GM21825 (cell line): ENCODE results near the gene HAAO.
"Not testable (repeated sequence)": the region's sequence is repeated elsewhere in the genome, so short reads cannot be mapped to it uniquely, and the experiment has no call there.

ENCODE experiments used
- ATAC-seq: cut with Tn5 transposase; IDR thresholded peaks from one replicate; pipeline ENCODE4 v1.9.1; 2021; ENCODE audit warnings: mild to moderate bottlenecking, moderate library complexity; ENCODE audit not compliant: unreplicated experiment

Gene HAAO

GRCh38 chr2:42792583-42793333 lies at the start of gene HAAO:
Gene HAAO, minus strand, starts transcription at chr2:42792583. Its CDS starts 47 bp downstream, at chr2:42792536.
- peak; percentile 28 for ATAC-seq

DNA sequence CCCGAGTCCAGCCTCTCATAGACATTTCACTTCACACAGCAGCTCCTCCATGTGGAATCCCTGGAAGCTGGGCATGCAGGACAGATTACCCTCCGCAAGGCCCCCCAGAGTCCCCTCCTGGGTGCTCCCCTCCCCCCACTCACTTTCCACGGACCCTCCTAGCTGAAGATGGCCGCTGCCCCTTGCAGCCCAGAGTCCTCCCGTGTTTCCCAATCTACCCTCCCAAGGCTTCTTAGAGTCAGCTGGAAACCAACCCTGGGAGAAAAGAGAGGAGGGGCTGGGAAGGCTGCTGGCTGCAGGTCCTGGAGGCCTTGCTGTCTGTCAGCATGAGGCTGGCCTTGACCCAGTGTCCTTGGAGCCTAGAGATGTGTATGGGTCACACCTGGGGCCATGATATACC lies 49.0 kb upstream of the HAAO start:
- ATAC-seq: no peak

DNA sequence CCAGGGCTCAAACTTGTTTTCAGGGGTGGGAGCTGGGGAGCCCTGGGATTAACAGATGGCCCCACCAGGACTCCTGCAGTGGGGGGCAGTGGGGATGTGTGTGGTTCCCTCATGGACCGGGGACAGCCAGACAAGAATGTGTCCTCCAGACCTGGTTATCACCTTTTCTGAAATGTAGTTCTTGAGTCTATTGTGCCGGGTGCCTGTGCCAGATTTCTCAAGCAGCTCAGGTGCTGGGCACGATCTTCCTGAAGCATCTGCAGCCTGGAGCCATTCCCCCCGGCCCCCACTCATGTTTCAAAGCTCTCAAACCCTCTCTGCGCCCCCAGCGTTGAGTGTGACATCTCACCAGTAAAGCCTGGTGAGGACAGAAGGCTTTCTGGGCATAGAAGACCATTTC lies 48.4 kb upstream of the HAAO start:
- no peak for ATAC-seq

DNA sequence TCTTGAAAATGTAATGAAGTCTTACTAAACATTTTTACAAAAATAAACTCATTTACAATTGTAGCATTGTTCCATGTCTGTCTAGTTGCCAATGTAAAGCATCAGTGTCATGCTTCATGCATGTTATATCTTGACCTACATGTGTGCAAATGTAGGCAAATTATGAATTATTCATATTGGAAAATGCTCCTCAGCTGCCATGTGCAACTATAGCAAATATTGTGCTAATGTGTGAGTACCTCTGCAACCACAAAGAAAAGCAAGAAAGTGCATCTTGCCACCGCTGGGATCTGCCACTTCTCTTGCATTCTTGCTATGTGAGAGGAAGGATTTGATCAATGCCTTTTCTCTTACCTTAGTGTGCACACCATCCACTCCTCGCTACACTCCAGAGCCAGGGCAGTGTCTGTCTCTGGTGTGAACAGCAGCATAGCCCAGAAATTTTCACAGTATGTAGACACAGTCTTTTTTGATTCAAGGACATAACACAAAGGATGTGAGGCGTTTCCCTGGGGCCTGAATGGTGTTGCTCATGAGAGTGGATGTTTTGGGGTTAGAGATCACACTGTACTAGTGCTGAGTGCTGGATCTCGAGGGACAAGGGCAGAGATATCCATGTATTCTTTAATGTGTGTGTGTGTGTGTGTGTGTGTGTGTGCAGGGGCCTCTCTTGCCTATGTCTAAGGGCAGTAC lies 47.6 kb upstream of the HAAO start:
- ATAC-seq: no peak

DNA sequence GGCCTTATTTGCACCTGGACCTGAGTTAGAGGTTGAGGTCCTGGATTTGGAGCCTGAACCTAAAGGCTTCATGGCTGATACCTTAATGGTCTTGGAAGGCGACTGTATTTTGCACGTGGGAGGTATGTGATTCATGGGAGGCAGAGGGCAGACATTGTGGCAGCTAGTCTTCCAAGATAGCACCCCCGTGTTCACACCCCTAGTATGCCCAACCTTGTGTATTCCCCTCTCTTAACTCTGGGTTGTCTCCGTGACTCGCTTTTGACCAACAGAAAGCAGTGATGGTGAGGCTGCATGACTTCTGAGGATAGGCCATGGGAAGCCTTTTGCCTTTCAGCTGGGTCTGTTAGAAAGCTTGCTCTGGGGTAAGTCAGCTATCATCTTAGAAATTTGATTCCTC lies 45.8 kb upstream of the HAAO start:
- ATAC-seq: no peak

DNA sequence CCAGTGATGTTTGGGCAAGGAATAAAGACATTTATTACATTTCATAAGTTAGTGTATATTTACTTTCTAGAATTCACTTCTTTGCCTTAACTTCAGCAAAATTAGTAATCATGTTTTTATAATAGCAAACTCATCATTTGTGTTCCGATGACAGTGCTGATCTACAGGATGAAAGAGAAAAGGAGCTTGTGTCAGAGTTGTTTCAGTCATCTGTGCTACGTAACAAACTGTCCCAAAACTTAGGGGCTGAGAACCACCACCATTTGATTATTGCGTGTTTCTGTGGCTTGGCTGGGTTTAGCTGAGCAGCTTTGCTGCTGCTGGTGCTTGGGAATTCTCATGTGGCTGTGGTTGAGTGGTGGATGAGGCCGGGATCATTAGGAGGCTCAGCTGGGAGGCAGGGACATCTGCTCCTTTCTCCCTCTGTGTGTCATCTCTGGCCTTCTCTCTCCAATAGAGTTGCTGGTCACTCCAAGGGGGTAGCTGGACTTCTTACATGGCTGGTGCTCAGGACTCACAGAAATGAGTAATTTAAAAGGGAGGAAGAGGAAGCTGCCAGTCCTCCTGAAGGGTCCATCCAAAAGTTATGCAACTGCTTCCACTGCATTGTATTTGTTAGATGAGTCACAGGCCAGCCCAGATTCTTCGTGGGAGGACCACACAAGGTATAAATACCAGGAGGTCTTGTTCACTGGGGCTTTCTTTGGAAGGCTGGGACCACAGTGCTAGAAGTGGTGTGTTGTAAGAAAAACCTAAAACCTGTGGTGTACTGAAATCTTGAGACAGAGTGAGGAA lies 43.4 kb upstream of the HAAO start:
- no peak for ATAC-seq

GRCh38 chr2:42834161-42834560 lies 41.8 kb upstream of the HAAO start:
- ATAC-seq: no peak

DNA sequence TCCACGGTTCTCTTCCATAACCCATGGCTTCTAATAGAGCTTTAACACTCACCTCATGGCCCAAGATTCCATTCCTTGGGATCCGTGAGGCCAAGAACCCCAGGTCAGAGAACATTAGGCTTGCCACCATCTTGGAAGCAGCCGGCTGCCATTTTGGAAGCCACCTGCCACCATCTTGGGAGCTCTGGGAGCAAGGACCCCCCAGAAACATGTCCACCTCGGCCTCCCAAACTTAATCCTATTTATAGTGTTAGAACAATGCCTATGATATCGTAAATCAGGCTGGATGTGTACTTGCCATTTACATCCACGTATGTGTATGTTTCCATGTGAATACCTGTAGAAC lies 39.9 kb upstream of the HAAO start:
- ATAC-seq: no peak

DNA sequence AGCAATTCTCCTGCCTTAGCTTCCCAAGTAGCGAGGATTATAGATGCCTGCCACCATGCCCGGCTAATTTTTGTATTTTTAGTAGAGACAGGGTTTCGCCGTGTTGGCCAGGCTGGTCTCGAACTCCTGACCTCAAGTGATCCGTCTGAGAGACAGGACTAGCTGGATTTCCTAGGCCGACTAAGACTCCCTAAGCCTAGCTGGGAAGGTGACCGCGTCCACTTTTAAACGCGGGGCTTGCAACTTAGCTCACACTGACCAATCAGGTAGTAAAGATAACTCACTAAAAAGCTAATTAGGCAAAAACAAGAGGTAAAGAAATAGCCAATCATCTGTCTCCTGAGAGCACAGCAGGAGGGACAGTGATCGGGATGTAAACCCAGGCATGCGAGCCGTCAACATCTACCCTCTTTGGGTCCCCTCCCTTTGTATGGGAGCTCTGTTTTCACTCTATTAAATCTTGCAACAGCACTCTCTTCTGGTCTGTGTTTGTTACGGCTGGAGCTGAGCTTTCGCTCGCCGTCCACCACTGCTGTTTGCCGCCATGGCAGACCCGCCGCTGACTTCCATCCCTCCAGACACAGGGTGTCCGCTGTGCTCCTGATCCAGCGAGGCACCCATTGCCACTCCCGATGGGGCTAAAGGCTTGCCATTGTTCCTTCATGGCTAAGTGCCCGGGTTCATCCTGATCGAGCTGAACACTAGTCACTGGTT lies 39.3 kb upstream of the HAAO start:
- ATAC-seq: not testable (repeated sequence)

- no peak for ATAC-seq
Measured at GRCh38 chr2:42830922-42831574, 38.7 kb upstream of the HAAO start.

DNA sequence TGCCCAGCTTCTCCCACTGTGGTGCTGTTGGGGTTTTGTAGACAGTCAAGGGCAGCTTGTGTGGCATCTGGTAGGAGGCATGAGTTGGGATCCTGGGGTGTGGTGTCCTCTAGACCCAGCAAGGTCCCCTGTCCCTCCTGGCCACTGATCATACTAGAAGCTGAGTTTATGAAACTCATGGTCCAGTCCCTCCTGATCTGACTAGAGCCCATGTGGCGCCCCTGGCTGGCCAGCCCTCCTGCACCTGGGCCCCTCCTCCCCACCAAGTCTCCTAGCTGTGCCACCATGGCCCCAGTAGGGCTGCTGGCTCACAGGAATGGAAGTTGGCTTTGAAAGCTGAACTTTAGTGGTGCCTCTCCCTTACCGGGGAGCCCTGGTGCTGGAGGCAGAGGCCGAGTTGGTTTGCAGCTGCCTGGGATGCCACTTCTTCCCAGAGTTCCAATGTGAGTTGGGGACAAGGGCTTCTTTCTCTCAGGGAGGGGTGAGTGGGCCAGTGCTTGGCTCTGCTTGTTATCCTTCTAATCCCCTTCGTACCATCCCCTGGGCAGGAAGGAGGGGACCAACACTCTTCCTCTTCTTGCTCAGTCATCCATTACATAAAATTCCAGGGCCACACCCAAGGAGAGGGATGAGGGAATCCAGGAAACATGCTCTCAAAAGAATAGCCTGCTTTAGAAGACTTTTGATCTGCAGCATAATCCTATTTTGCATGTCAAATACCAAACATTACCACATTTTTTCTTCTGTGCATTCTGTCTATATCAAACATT lies 37.5 kb upstream of the HAAO start:
- no peak for ATAC-seq

DNA sequence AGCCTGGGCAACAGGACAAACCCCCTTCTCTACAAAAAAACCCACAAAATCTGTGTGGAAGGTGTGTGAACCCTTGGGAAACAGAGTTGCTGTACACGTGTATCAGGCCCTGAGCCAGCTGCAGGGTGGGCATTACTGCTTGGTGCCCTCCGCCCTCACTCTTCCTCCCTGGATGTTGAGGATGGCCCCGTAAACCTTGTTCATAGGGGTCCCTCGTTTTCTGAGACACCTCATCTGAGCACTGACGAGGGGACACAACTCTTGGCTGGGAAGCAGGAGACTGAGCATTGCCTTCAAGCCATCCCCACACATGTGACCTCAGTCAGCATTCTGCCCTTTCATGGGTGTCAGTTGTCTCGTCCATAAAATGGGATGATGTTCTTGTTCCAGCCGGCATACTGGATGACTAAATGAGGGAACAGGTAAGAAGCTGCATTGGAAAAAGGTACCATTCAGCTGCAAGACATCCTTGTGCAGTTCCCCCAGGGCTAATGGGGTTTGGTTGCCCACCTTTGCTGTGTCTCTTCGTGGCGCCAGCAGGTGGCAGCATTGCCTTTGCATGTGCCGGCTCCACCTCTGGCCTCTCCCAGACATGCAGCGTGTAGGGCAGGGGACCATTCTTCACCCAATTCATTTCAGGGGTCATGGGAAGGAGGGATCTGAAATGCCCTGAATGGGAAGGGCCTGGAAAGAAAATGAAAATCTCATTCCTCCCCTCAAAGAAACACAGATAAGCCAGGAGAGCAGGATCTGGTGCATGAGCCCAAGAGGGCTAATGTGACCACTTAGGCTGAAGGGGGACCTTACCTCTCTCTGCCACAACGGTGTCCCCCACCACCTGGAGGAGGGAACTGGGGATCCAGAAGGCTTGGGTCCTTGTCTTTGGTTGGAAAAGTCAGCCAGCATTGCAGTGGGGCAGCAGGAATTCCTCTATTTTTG lies 36.4 kb upstream of the HAAO start:
- peak; percentile 88 for ATAC-seq

DNA sequence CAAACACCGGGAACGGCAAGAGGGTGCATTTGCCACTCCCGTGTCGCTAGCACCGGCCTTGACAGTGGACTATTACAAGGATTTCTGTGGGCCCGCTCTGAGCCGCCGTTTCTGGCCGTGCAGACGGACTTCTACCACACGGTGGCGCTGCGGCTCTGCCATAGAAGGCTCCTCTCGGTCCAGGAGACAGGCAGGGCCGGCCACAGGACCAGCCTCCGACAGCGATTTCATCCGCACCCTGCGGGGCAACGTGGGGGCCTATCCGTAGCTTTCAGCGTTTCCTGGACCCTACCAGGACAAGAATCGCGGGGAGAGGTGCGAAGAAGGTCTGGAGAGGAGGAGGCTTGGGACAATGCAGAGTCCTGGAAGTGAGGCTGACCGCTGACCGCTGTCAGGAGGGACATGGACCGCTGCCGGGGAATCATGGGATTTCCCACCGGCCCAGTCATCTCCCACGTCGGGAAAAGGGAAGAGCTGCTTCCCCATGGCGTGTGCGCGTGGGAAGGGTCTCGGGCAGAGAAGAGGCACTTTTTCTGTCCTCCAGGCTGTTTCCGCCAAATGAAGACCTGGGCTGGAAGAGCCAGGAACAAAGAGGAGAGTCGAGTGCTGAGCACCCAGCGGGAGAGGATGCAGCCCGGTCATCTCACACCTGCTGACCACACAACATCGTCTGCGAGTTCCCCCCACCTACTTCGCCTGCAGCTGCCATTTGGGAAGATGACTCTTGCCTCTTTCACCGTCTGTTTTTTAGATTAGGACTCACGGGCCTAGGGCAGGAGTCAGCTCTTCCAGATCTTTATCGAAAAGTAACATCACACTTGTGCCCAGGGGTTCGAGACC lies 35.5 kb upstream of the HAAO start:
- no peak for ATAC-seq

GRCh38 chr2:42826231-42826630 lies 33.8 kb upstream of the HAAO start:
- no peak for ATAC-seq

DNA sequence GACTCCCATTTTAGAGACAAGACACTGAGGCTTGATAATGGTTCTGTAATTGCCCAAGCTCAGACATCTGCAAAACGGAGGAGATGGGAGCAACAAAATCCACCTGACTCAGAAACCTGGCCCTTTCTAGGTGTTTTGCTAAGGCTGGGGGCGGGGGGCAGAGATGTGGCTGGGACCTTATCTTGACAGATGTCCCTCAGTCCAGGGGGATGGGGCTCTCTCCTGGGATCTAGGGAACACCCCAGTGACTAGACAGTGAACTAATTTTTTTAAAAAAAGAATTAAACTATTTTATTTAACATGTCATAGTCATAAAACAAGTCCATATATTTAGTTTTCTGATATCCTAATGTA lies 32.0 kb upstream of the HAAO start:
- no peak for ATAC-seq

GRCh38 chr2:42823744-42824453 lies 31.5 kb upstream of the HAAO start:
- ATAC-seq: no peak

DNA sequence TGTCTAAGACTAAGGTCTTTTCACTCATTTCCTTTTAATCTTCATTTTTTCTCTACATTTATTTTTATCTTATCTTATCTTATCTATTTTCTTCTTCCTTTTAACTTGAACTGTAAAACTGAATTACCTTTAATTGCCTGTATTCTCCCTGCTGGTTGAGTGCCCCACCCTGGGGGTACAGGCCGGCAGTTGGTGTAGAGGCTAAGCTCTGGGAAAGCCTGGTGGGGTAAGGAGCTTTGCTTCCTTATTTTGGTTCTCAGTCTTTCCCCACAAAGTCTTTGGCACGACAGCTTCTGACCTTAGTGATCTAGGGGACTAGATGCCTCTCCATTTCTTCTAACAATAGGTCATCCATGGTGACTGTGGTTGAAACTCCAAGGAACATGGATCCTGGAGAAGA lies 26.8 kb upstream of the HAAO start:
- no peak for ATAC-seq
